CD4-positive, alpha-beta T cell (primary cell): ENCODE measurements around the gene B4GALT5. TPM values are rescaled to one million over a fixed set of nuclear protein-coding genes. Genes with fewer than 3 reads are reported as not detected.

ENCODE experiments used
- ATAC-seq: fragments of 200-7000 bp; cut with Tn5 transposase; one replicate; pipeline ENCODE4 v1.10.0; 2022; ENCODE audit warnings: mild to moderate bottlenecking; ENCODE audit not compliant: poor library complexity
- CTCF ChIA-PET: fragments of 350-600 bp; sonication (Branson Sonifier 250); formaldehyde crosslinking; loops from one replicate; lab custom pipeline; 2021; ENCODE audit warnings: antibody characterized with exemption, inconsistent platforms; lab: Charles Lee
- POLR2A ChIA-PET: fragments of 350-600 bp; sonication (Branson Sonifier 250); formaldehyde crosslinking; loops from one replicate; lab custom pipeline; 2021; ENCODE audit warnings: antibody characterized with exemption, inconsistent platforms; lab: Charles Lee
- DNase-seq, 14 experiments: peaks; one replicate each; pipeline ENCODE4 v3.0.0-alpha.2; 2013 to 2020; ENCODE audit warnings: mixed read lengths in 2 of 14
- H3K27ac ChIP-seq, 2 donors: one replicate each; pipeline versions ENCODE4 v1.5.1 to v1.7.0; 2013; ENCODE audit warnings: low read length in 2 of 2, low read depth in 1 of 2, mild to moderate bottlenecking in 1 of 2
- H3K27me3 ChIP-seq, 2 experiments: 1 replicate in 1 of 2; 2 replicates in 1 of 2; pipeline versions ENCODE4 v1.6.1 to v1.7.0; 2013; ENCODE audit warnings: low read length in 2 of 2, control low read depth in 1 of 2, mild to moderate bottlenecking in 1 of 2, moderate library complexity in 1 of 2; ENCODE audit not compliant: insufficient read depth in 2 of 2, control insufficient read depth in 1 of 2
- H3K36me3 ChIP-seq: one replicate; pipeline ENCODE4 v1.6.1; 2013; ENCODE audit warnings: low read length, control low read depth; ENCODE audit not compliant: insufficient read depth
- H3K4me1 ChIP-seq: one replicate; pipeline ENCODE4 v1.6.1; 2013; ENCODE audit warnings: low read length, control low read depth; ENCODE audit not compliant: insufficient read depth
- H3K4me3 ChIP-seq: one replicate; pipeline ENCODE4 v1.5.1; 2013; ENCODE audit warnings: mild to moderate bottlenecking, low read length, moderate library complexity
- H3K9me3 ChIP-seq, 2 experiments: 1 replicate in 1 of 2; 2 replicates in 1 of 2; pipeline versions ENCODE4 v1.6.1 to v1.7.0; 2013; ENCODE audit warnings: low read length in 2 of 2, mild to moderate bottlenecking in 2 of 2, control low read depth in 1 of 2, moderate library complexity in 1 of 2; ENCODE audit not compliant: control insufficient read depth in 1 of 2, insufficient read depth in 1 of 2
- H3K27ac Mint-ChIP-seq: one replicate; pipeline ENCODE4 v1.8.0; 2020; ENCODE audit warnings: mixed read lengths
- H3K27me3 Mint-ChIP-seq: one replicate; pipeline ENCODE4 v1.8.0; 2021; ENCODE audit warnings: mixed read lengths
- H3K36me3 Mint-ChIP-seq: one replicate; pipeline ENCODE4 v1.8.0; 2021; ENCODE audit warnings: low read depth, mixed read lengths
- H3K4me1 Mint-ChIP-seq: one replicate; pipeline ENCODE4 v1.8.0; 2021; ENCODE audit warnings: low read depth, mixed read lengths
- H3K4me3 Mint-ChIP-seq: one replicate; pipeline ENCODE4 v1.8.0; 2020; ENCODE audit warnings: mild to moderate bottlenecking, mixed read lengths
- H3K9me3 Mint-ChIP-seq: one replicate; pipeline ENCODE4 v1.8.0; 2020; ENCODE audit warnings: mixed read lengths
- CTCF ChIP-seq: fragments of 200-600 bp; IDR thresholded peaks from one replicate; pipeline ENCODE4 v1.8.0; 2022; ENCODE audit warnings: antibody characterized with exemption, mild to moderate bottlenecking
- intact Hi-C, 2 experiments: fragments of 100-400 bp; cut with DNase I in 1 of 2; cut with micrococcal nuclease in 1 of 2; formaldehyde crosslinking; loops; one replicate each; pipeline versions ENCODE4 v1.15.1 to v1.9.0; 2023 to 2025; cut with DNase I, micrococcal nuclease
- total RNA-seq, 174 experiments: library from RNA in 2 of 174; stranded (reverse) in 2 of 174; gene quantifications; one replicate each; pipeline ENCODE4 v1.2.3 and lab custom pipeline; 2021 to 2026

The B4GALT5 gene
- total RNA-seq, 2 experiments from 2014 or later, result 3.1 to 3.2 TPM

GRCh38 chr20:49635866-49636265, 77.8 kb downstream of the B4GALT5 start:
- no peaks in the 10 kb centered on the region for H3K4me1 ChIP-seq
- ATAC-seq (no peak), DNase-seq (peak in 1 of 14 experiments; percentile 15)
- H3K4me1 Mint-ChIP-seq, result no peaks in the 10 kb centered on the region
- peaks cover 57% of the 10 kb centered on the region for H3K36me3 Mint-ChIP-seq
- H3K9me3 Mint-ChIP-seq, result no peaks in the 10 kb centered on the region
- no peaks in the 10 kb centered on the region for H3K9me3 ChIP-seq
- ChIA-PET POLR2A (no interaction called here), CTCF (no interaction called here)
- peaks cover 48% of the 10 kb centered on the region for H3K36me3 ChIP-seq
- no peak overlapping the region for H3K4me3 Mint-ChIP-seq
- no peak overlapping the region for H3K27ac Mint-ChIP-seq
- TF ChIP-seq CTCF, result no peak
- no peaks in the 10 kb centered on the region for H3K27me3 ChIP-seq
- no peaks in the 10 kb centered on the region for H3K27me3 Mint-ChIP-seq
- H3K4me3 ChIP-seq, result no peak overlapping the region
- no peak overlapping the region for H3K27ac ChIP-seq
- intact Hi-C loops, result no loop called here

GRCh38 chr20:49635166-49635565, 78.5 kb downstream of the B4GALT5 start:
- Histone ChIP-seq H3K4me3 (no peak overlapping the region), H3K4me1 (no peaks in the 10 kb centered on the region), H3K27ac (no peak overlapping the region), H3K36me3 (peaks cover 42% of the 10 kb centered on the region), H3K9me3 (no peaks in the 10 kb centered on the region), H3K27me3 (no peaks in the 10 kb centered on the region)
- H3K27ac Mint-ChIP-seq, result no peak overlapping the region
- H3K4me3 Mint-ChIP-seq, result no peak overlapping the region
- no peak for TF ChIP-seq CTCF
- intact Hi-C loops, result no loop called here
- DNase-seq, result no peak
- peaks cover 50% of the 10 kb centered on the region for H3K36me3 Mint-ChIP-seq
- ATAC-seq, result no peak
- no peaks in the 10 kb centered on the region for H3K4me1 Mint-ChIP-seq
- no peaks in the 10 kb centered on the region for H3K27me3 Mint-ChIP-seq
- POLR2A ChIA-PET, result no interaction called here
- H3K9me3 Mint-ChIP-seq, result no peaks in the 10 kb centered on the region
- CTCF ChIA-PET, result no interaction called here

GRCh38 chr20:49634116-49634515, 79.6 kb downstream of the B4GALT5 start:
- no peak overlapping the region for H3K4me3 Mint-ChIP-seq
- CTCF ChIA-PET, result no interaction called here
- no peak overlapping the region for H3K27ac Mint-ChIP-seq
- intact Hi-C loops, result no loop called here
- no peak overlapping the region for H3K27ac ChIP-seq
- no peaks in the 10 kb centered on the region for H3K9me3 Mint-ChIP-seq
- no peaks in the 10 kb centered on the region for H3K27me3 ChIP-seq
- ATAC-seq (no peak), DNase-seq (no peak)
- H3K4me1 Mint-ChIP-seq, result no peaks in the 10 kb centered on the region
- peaks cover 0 to 3% of the 10 kb centered on the region in 2 experiments for H3K9me3 ChIP-seq
- POLR2A ChIA-PET, result no interaction called here
- no peak overlapping the region for H3K4me3 ChIP-seq
- no peak for TF ChIP-seq CTCF
- no peaks in the 10 kb centered on the region for H3K4me1 ChIP-seq
- peaks cover 34% of the 10 kb centered on the region for H3K36me3 ChIP-seq
- H3K36me3 Mint-ChIP-seq, result peaks cover 41% of the 10 kb centered on the region
- H3K27me3 Mint-ChIP-seq, result no peaks in the 10 kb centered on the region
